Activated naive CD8-positive, alpha-beta T cell treated with anti-CD3 and anti-CD28 coated beads, Interleukin-2, amount 10 ng/mL, durations not matched to agents 7 days and 5 days (primary cell): ENCODE data around the gene SCUBE2. TPM values are rescaled to one million over a fixed set of nuclear protein-coding genes. Genes with fewer than 3 reads are reported as not detected.

ENCODE experiments used
- ATAC-seq: fragments of 150-1000 bp; cut with Tn5 transposase; one replicate; pipeline ENCODE4 v1.10.0; 2021; ENCODE audit warnings: low read depth, moderate library complexity
- POLR2A ChIA-PET: fragments of 350-600 bp; sonication (Branson Sonifier 250); formaldehyde crosslinking; loops from one replicate; lab custom pipeline; 2021; ENCODE audit warnings: antibody characterized with exemption; lab: Charles Lee
- DNase-seq: peaks from one replicate; pipeline ENCODE4 v3.0.0; 2021
- H3K27ac Mint-ChIP-seq: one replicate; pipeline ENCODE4 v1.8.0; 2022; ENCODE audit warnings: mild to moderate bottlenecking, mixed read lengths
- H3K27me3 Mint-ChIP-seq: one replicate; pipeline ENCODE4 v1.8.0; 2022; ENCODE audit warnings: mild to moderate bottlenecking, moderate library complexity, mixed read lengths
- H3K36me3 Mint-ChIP-seq: one replicate; pipeline ENCODE4 v1.8.0; 2021; ENCODE audit warnings: mild to moderate bottlenecking, mixed read lengths
- H3K4me1 Mint-ChIP-seq: one replicate; pipeline ENCODE4 v1.8.0; 2021; ENCODE audit warnings: mixed read lengths
- H3K4me3 Mint-ChIP-seq: one replicate; pipeline ENCODE4 v1.8.0; 2022; ENCODE audit warnings: mild to moderate bottlenecking, moderate library complexity, mixed read lengths
- H3K9me3 Mint-ChIP-seq: one replicate; pipeline ENCODE4 v1.8.0; 2021; ENCODE audit warnings: mixed read lengths
- total RNA-seq, 2 experiments: library from RNA; stranded (reverse); gene quantifications; one replicate each; pipeline ENCODE4 v1.2.3, GENCODE V29; 2021

The SCUBE2 gene
- total RNA-seq, 2 experiments from 2014 or later, result not detected

GRCh38 chr11:9076046-9076445, 15.4 kb downstream of the SCUBE2 start:
- no peaks in the 10 kb centered on the region for H3K36me3 Mint-ChIP-seq
- no peaks in the 10 kb centered on the region for H3K9me3 Mint-ChIP-seq
- no peak for ATAC-seq
- no peak overlapping the region for H3K27ac Mint-ChIP-seq
- POLR2A ChIA-PET, result no interaction called here
- peaks cover 35% of the 10 kb centered on the region for H3K27me3 Mint-ChIP-seq
- no peak for DNase-seq
- H3K4me1 Mint-ChIP-seq, result no peaks in the 10 kb centered on the region
- no peak overlapping the region for H3K4me3 Mint-ChIP-seq

- DNase-seq (no peak), ATAC-seq (no peak)
- H3K36me3 Mint-ChIP-seq, result no peaks in the 10 kb centered on the region
- H3K27ac Mint-ChIP-seq, result no peak overlapping the region
- no peaks in the 10 kb centered on the region for H3K4me1 Mint-ChIP-seq
- H3K9me3 Mint-ChIP-seq, result no peaks in the 10 kb centered on the region
- H3K4me3 Mint-ChIP-seq, result no peak overlapping the region
- POLR2A ChIA-PET, result no interaction called here
- peaks cover 35% of the 10 kb centered on the region for H3K27me3 Mint-ChIP-seq
These were observed 15.8 kb downstream of the SCUBE2 start for GRCh38 chr11:9075556-9075955.

DNA sequence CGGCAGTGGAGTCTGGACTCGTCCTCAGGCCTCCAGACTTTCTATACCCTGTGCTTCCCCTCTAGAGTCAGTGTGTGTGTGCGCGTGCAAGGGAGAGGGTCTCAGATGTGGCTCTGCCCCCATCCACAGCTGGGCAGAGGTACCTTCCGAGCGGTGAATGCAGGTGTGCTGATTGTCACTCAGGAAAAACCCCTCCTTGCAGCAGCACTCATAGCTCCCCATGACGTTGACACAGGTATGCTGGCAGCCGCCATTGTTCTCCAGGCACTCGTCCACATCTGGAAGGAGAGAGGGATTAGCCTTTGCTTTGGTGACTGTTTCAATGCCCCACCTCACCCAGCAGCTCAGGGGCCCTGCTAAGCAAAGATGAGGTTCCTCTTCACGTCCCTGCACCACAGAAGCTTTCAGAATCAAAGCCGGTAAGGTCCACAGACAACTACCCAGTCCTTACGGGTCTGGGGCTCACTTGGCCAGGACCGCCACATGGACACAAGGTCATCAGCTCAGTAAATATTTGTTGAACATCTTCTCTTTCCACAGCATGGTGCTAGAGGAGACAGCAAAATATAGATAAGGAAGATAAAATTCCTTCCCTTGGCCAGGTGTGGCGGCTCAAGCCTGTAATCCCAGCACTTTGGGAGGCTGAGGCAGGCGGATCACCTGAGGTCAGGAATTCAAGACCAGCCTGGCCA, 16.9 kb downstream of the SCUBE2 start:
- POLR2A ChIA-PET, result no interaction called here
- no peak for DNase-seq
- ATAC-seq, result no peak
- Mint-ChIP-seq H3K9me3 (no peaks in the 10 kb centered on the region), H3K36me3 (no peaks in the 10 kb centered on the region), H3K4me1 (no peaks in the 10 kb centered on the region), H3K27me3 (peaks cover 32% of the 10 kb centered on the region), H3K27ac (no peak overlapping the region), H3K4me3 (no peak overlapping the region)

DNA sequence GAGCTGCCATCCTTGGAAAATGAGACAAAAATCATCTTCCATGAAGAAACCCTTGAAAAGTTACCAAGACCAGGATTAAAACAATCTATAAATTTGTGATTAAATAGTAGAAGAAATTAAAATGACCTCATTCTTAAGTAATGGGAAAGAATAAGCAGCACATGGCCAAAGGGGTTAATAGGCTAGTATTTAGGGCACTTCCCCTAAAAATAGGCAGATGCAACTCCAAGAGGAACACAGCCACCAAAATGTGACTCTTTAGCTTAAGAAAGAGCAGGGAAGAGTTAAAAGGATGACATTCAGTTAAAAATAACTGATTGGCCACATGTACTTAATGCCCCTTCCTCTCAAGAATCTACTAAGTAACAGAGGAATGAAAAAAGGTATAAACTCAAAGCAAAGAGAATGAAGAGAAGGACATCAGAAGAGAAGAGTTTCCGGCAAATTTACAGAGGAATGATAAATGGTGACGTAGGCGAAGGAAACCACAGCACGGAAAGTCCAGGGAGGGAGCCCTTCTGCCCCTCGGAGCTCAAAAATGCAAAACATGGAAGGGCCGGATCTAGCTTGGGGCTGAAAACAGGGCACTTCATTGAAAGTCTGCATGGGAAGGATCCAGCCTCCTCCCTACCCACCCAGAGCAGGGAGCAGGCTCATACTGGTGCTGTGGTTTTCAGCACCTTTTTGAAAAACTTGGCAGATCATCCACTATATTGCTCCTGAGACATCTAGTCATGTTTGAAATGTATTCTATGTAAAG, 17.8 kb downstream of the SCUBE2 start:
- DNase-seq, result no peak
- Mint-ChIP-seq H3K27me3 (peaks cover 30% of the 10 kb centered on the region), H3K27ac (no peak overlapping the region), H3K4me3 (no peak overlapping the region), H3K4me1 (no peaks in the 10 kb centered on the region), H3K36me3 (no peaks in the 10 kb centered on the region), H3K9me3 (no peaks in the 10 kb centered on the region)
- POLR2A ChIA-PET, result no interaction called here
- no peak for ATAC-seq

- no peaks in the 10 kb centered on the region for H3K36me3 Mint-ChIP-seq
- peaks cover 25% of the 10 kb centered on the region for H3K27me3 Mint-ChIP-seq
- ATAC-seq, result no peak
- no peaks in the 10 kb centered on the region for H3K9me3 Mint-ChIP-seq
- no peak for DNase-seq
- POLR2A ChIA-PET, result no interaction called here
- H3K4me1 Mint-ChIP-seq, result no peaks in the 10 kb centered on the region
- H3K4me3 Mint-ChIP-seq, result no peak overlapping the region
- no peak overlapping the region for H3K27ac Mint-ChIP-seq
These were observed 18.7 kb downstream of the SCUBE2 start for GRCh38 chr11:9072626-9073176.

- peaks cover 25% of the 10 kb centered on the region for H3K27me3 Mint-ChIP-seq
- no peaks in the 10 kb centered on the region for H3K36me3 Mint-ChIP-seq
- no peak overlapping the region for H3K4me3 Mint-ChIP-seq
- H3K27ac Mint-ChIP-seq, result no peak overlapping the region
- POLR2A ChIA-PET, result interaction anchor here (0.6 kb wide), 1 partner anchor 407 kb away, joined by 3 read pairs; no protein-coding TSS in a partner anchor
- no peaks in the 10 kb centered on the region for H3K4me1 Mint-ChIP-seq
- H3K9me3 Mint-ChIP-seq, result no peaks in the 10 kb centered on the region
- no peak for ATAC-seq
- no peak for DNase-seq
These were observed 19.7 kb downstream of the SCUBE2 start for GRCh38 chr11:9071692-9072091.

DNA sequence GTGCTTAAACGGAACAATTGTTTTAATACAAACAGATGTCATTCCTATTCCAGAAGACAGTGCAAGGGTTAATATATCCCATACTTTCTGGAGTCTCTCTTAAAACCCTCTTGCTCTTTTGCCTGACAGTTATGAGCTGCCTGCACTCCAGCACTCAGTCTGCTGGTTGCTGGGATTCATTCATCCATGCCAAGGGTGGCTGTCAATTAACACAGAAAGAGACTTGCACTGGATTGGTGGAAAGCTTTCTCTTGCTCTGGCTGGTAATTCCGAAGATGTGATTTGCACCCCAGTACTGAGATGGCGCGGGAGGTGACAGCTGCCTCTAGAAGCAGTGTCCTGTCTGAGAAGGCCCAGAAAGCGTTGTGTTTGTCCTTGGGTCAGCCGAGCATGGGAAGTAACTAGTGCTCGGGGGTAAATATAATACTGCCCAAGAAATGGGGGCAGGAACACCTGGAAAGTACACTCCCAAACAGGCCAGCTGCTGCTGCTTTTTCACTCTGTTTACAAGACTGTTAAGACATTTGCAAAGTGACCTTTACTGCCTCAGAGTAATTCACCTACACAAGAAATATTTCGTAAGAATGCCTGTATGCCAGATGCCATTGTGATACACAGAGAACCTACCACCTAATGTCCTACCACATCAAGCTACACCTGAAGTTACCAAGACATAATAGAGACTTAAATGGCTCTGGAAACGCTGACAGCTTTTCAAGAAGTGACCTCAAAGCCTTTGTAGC, 20.5 kb downstream of the SCUBE2 start:
- H3K27ac Mint-ChIP-seq, result no peak overlapping the region
- no peaks in the 10 kb centered on the region for H3K9me3 Mint-ChIP-seq
- H3K4me3 Mint-ChIP-seq, result no peak overlapping the region
- POLR2A ChIA-PET, result no interaction called here
- H3K36me3 Mint-ChIP-seq, result no peaks in the 10 kb centered on the region
- DNase-seq (no peak), ATAC-seq (no peak)
- H3K4me1 Mint-ChIP-seq, result no peaks in the 10 kb centered on the region
- peaks cover 23% of the 10 kb centered on the region for H3K27me3 Mint-ChIP-seq

GRCh38 chr11:9069862-9070470, 21.4 kb downstream of the SCUBE2 start:
- DNase-seq, result no peak
- Mint-ChIP-seq H3K4me3 (no peak overlapping the region), H3K36me3 (no peaks in the 10 kb centered on the region), H3K27me3 (peaks cover 16% of the 10 kb centered on the region), H3K27ac (no peak overlapping the region), H3K9me3 (no peaks in the 10 kb centered on the region), H3K4me1 (no peaks in the 10 kb centered on the region)
- POLR2A ChIA-PET, result no interaction called here
- no peak for ATAC-seq

DNA sequence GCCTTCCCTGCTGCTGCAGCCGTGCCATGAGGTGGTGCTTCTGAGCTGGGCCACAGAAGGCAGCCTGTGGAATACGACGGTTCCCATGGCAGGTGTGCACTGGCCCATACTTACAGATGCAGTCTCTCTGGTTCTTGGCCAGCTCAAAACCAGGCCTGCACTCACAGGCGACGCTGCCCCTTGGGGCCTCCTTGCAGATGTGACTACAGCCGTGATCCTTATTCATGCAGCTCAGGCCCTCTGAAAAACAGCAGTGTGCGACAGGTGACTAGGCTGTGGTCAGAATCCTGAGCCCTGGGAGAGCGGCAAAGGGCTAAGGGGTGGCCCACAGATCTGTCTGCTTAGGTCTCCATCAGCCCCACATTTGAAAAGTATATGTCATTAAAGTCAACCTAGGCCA, 22.1 kb downstream of the SCUBE2 start:
- Mint-ChIP-seq H3K27ac (no peak overlapping the region), H3K4me1 (no peaks in the 10 kb centered on the region), H3K4me3 (no peak overlapping the region), H3K9me3 (no peaks in the 10 kb centered on the region), H3K36me3 (no peaks in the 10 kb centered on the region), H3K27me3 (peaks cover 16% of the 10 kb centered on the region)
- DNase-seq, result no peak
- no peak for ATAC-seq
- POLR2A ChIA-PET, result no interaction called here

- H3K9me3 Mint-ChIP-seq, result no peaks in the 10 kb centered on the region
- H3K4me3 Mint-ChIP-seq, result no peak overlapping the region
- peaks cover 3% of the 10 kb centered on the region for H3K4me1 Mint-ChIP-seq
- DNase-seq, result no peak
- no peaks in the 10 kb centered on the region for H3K36me3 Mint-ChIP-seq
- ATAC-seq, result no peak
- POLR2A ChIA-PET, result no interaction called here
- H3K27me3 Mint-ChIP-seq, result peaks cover 6% of the 10 kb centered on the region
- H3K27ac Mint-ChIP-seq, result no peak overlapping the region
These were observed 24.9 kb downstream of the SCUBE2 start for GRCh38 chr11:9066433-9066925.

DNA sequence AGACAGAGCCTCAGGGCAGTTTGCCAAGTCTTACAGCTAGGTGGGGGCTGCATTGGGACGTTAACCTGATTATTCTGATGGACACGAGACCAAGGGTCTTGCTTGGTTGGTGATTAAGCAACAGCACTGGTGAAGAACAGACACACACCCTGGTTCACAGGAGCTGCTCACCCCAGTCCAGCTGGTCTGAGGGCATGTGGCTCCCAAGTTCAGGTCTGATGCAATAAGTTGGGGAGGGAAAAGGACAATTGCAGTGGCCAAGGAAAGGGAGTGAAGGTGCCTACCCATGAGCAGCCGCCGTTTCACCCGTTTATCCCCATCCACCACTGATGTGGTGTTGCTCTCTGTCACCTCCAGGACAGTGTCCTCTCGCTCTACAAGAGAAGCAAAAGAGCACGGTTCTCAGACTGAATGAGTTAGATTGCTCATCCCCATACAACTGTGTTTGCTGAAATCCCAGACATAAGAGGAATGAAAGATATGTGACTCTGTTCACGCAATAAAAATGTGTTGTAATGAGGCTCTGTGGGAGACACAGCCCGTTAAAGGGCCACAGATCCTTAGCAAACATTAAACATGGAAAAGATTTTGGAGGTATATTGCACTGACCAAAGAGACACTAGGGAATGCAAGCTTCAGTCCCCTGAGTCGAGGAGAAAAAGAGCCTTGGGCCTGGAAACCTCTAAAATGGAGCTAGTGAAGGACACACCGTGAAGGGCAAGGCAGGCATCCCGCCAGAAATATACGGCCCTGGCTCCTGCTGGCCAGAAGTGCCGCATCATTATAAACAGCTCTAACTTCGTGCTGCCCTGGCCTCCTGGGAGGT, 25.6 kb downstream of the SCUBE2 start:
- H3K4me3 Mint-ChIP-seq, result no peak overlapping the region
- no peak for ATAC-seq
- peaks cover 5% of the 10 kb centered on the region for H3K4me1 Mint-ChIP-seq
- peaks cover 6% of the 10 kb centered on the region for H3K27me3 Mint-ChIP-seq
- DNase-seq, result no peak
- no peak overlapping the region for H3K27ac Mint-ChIP-seq
- no peaks in the 10 kb centered on the region for H3K36me3 Mint-ChIP-seq
- POLR2A ChIA-PET, result no interaction called here
- H3K9me3 Mint-ChIP-seq, result no peaks in the 10 kb centered on the region

GRCh38 chr11:9061807-9062206, 29.6 kb downstream of the SCUBE2 start:
- H3K4me1 Mint-ChIP-seq, result peaks cover 12% of the 10 kb centered on the region
- POLR2A ChIA-PET, result no interaction called here
- peaks cover 4% of the 10 kb centered on the region for H3K27me3 Mint-ChIP-seq
- DNase-seq, result no peak
- H3K27ac Mint-ChIP-seq, result no peak overlapping the region
- ATAC-seq, result no peak
- no peaks in the 10 kb centered on the region for H3K9me3 Mint-ChIP-seq
- H3K36me3 Mint-ChIP-seq, result no peaks in the 10 kb centered on the region
- no peak overlapping the region for H3K4me3 Mint-ChIP-seq
